SW 1271 (cell line): ENCODE measurements around the gene ZNF174.

Experiments
- DNase-seq, 2 experiments: peaks; one replicate each; lab custom pipeline; 2025; lab: John Stamatoyannopoulos, UW

ZNF174 gene

GRCh38 chr16:3443108-3444031 is 42.4 kb downstream of the ZNF174 start, which contains the start of the genes NAA60 and ZNF597:
Gene NAA60 (plus strand): TSS chr16:3443680. CDS start chr16:3476228, 32,548 bp downstream.
Gene ZNF597 (minus strand): TSS chr16:3443504. CDS start chr16:3443153, 351 bp downstream.
- DNase-seq, result peak; percentile 63 to 81

GRCh38 chr16:3444032-3444388 is 43.0 kb downstream of the ZNF174 start:
- peak; percentile 7 to 39 for DNase-seq

- DNase-seq, result no peak
Measured at GRCh38 chr16:3454093-3454492, 53.1 kb downstream of the ZNF174 start.

- no peak for DNase-seq
Measured at GRCh38 chr16:3454631-3455147, 53.7 kb downstream of the ZNF174 start.

- peak; percentile 36 to 58 for DNase-seq
Measured at GRCh38 chr16:3457434-3458252, 56.6 kb downstream of the ZNF174 start.

- peak in 1 of 2 experiments; percentile 11 for DNase-seq
Measured at GRCh38 chr16:3458278-3458851, 57.4 kb downstream of the ZNF174 start.

- DNase-seq, result no peak
Measured at GRCh38 chr16:3458852-3459361, 57.9 kb downstream of the ZNF174 start.
